ENCODE measurements around the gene LMNB1. TPM values are rescaled to one million over a fixed set of nuclear protein-coding genes. Genes with fewer than 3 reads are reported as not detected.
"Not testable (repeated sequence)": the region's sequence is repeated elsewhere in the genome, so short reads cannot be mapped to it uniquely, and the experiment has no call there.

LMNB1 gene
- total RNA-seq, 3 donors from 2014 or later = 113 to 137 (median 118) TPM

GRCh38 chr5:126849101-126849678 is 72.3 kb downstream of the LMNB1 start:
- Mint-ChIP-seq H3K4me3 (no peak overlapping the region), H3K4me1 (ENCODE audit: low read depth) (peaks cover 64% of the 10 kb centered on the region)

DNA sequence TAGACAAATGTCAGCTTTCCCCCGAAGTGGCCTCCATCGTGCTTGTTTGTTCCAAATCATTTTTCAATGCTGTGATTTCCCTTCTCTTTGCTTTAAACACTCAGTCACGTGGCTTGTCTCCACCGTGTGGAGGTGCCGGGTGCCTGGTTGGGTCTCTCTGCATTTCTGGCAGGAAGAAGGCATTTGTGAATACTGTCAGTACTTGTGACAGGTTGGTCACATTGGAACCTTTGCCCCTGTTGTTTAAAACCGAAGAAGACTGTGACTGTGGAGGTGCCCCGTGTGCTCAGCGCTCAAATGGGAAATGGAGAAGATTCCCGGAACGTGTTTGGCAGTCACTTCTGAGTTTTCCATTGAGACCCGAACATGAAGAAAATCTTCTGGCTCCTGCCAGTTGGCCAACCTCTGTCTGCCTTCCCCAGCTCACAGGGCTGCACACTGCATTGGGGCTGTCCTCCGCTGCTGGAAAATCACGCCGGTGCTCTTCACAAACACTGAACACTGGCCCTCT is 74.6 kb downstream of the LMNB1 start:
- DNase-seq (peak; percentile 21), ATAC-seq (no peak)
- no peaks in the 10 kb centered on the region for H3K9me3 Mint-ChIP-seq
- H3K4me1 Mint-ChIP-seq (ENCODE audit: low read depth) = peaks cover 53% of the 10 kb centered on the region
- H3K27me3 Mint-ChIP-seq (ENCODE audit: low read depth) = no peaks in the 10 kb centered on the region
- H3K4me3 Mint-ChIP-seq = no peak overlapping the region
- H3K36me3 Mint-ChIP-seq (ENCODE audit: insufficient read depth) = no peaks in the 10 kb centered on the region

More at GRCh38 chr5:126849101-126849678, 72.3 kb downstream of the LMNB1 start:
- DNase-seq = no peak
- H3K36me3 Mint-ChIP-seq (ENCODE audit: insufficient read depth) = no peaks in the 10 kb centered on the region
- H3K27me3 Mint-ChIP-seq (ENCODE audit: low read depth) = no peaks in the 10 kb centered on the region
- no peaks in the 10 kb centered on the region for H3K9me3 Mint-ChIP-seq
- no peak for ATAC-seq

GRCh38 chr5:126852091-126852571 is 75.2 kb downstream of the LMNB1 start:
- no peak for DNase-seq
- peak overlapping the region; percentile 60 for H3K4me3 Mint-ChIP-seq
- no peaks in the 10 kb centered on the region for H3K27me3 Mint-ChIP-seq (ENCODE audit: low read depth)
- H3K9me3 Mint-ChIP-seq = no peaks in the 10 kb centered on the region
- peak; percentile 36 to 39 for ATAC-seq
- peaks cover 49% of the 10 kb centered on the region for H3K4me1 Mint-ChIP-seq (ENCODE audit: low read depth)
- no peaks in the 10 kb centered on the region for H3K36me3 Mint-ChIP-seq (ENCODE audit: insufficient read depth)

GRCh38 chr5:126852841-126853271 is 75.9 kb downstream of the LMNB1 start:
- Mint-ChIP-seq H3K27me3 (ENCODE audit: low read depth) (no peaks in the 10 kb centered on the region), H3K4me1 (ENCODE audit: low read depth) (peaks cover 46% of the 10 kb centered on the region), H3K4me3 (peak overlapping the region; percentile 76), H3K9me3 (no peaks in the 10 kb centered on the region), H3K36me3 (ENCODE audit: insufficient read depth) (no peaks in the 10 kb centered on the region)
- ATAC-seq = peak in 1 of 2 donors; percentile 7
- DNase-seq = no peak

DNA sequence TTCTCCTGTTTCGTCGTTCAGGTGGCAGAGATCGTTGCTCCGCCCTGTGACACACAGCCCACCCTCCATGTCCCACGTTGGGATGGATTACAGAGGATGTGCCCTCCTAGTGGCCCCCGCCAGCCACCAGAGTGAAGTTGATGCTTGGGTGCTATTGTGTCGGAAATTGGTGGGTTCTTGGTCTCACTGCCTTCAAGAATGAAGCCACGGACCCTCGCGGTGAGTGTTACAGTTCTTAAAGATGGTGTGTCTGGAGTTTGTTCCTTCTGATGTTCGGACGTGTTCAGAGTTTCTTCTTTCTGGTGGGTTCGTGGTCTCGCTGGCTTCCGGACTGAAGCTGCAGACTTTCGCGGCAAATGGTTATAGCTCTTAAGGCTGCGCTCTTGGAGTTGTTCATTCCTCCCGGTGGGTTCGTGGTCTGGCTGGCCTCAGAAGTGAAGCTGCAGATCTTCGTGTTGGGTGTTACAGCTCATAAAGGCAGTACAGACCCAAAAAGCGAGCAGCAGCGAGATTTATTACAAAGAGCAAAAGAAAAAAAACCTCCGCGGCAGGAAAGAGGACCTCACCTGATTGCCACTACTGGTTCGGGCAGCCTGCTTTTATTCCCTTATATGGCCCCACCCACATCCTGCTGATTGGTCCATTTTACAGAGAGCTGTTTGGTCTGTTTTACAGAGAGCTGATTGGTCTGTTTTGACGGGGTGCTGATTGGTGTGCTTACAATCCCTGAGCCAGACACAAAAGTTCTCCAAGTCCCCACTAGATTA is 76.8 kb downstream of the LMNB1 start:
- H3K36me3 Mint-ChIP-seq (ENCODE audit: insufficient read depth); H3K27me3 Mint-ChIP-seq (ENCODE audit: low read depth); H3K9me3 Mint-ChIP-seq; DNase-seq: not testable (repeated sequence)
- Mint-ChIP-seq H3K4me3 (peak overlapping the region; percentile 76), H3K4me1 (ENCODE audit: low read depth) (peaks cover 46% of the 10 kb centered on the region)
- ATAC-seq = peak; percentile 38 to 46

- Mint-ChIP-seq H3K36me3 (ENCODE audit: insufficient read depth) (no peaks in the 10 kb centered on the region), H3K4me1 (ENCODE audit: low read depth) (peaks cover 46% of the 10 kb centered on the region), H3K4me3 (no peak overlapping the region), H3K9me3 (no peaks in the 10 kb centered on the region), H3K27me3 (ENCODE audit: low read depth) (no peaks in the 10 kb centered on the region)
- DNase-seq = no peak
- no peak for ATAC-seq
Observed at GRCh38 chr5:126854526-126855110, 77.7 kb downstream of the LMNB1 start.

GRCh38 chr5:126855266-126855665 is 78.3 kb downstream of the LMNB1 start:
- H3K4me3 Mint-ChIP-seq = no peak overlapping the region
- H3K36me3 Mint-ChIP-seq (ENCODE audit: insufficient read depth) = no peaks in the 10 kb centered on the region
- peaks cover 46% of the 10 kb centered on the region for H3K4me1 Mint-ChIP-seq (ENCODE audit: low read depth)
- no peak for DNase-seq
- no peaks in the 10 kb centered on the region for H3K27me3 Mint-ChIP-seq (ENCODE audit: low read depth)
- H3K9me3 Mint-ChIP-seq = no peaks in the 10 kb centered on the region
- ATAC-seq = no peak

GRCh38 chr5:126857472-126858410 is 80.8 kb downstream of the LMNB1 start:
- Mint-ChIP-seq H3K9me3 (no peaks in the 10 kb centered on the region), H3K4me3 (no peak overlapping the region), H3K36me3 (ENCODE audit: insufficient read depth) (no peaks in the 10 kb centered on the region), H3K27me3 (ENCODE audit: low read depth) (no peaks in the 10 kb centered on the region), H3K4me1 (ENCODE audit: low read depth) (peaks cover 23% of the 10 kb centered on the region)
- ATAC-seq (no peak), DNase-seq (no peak)

DNA sequence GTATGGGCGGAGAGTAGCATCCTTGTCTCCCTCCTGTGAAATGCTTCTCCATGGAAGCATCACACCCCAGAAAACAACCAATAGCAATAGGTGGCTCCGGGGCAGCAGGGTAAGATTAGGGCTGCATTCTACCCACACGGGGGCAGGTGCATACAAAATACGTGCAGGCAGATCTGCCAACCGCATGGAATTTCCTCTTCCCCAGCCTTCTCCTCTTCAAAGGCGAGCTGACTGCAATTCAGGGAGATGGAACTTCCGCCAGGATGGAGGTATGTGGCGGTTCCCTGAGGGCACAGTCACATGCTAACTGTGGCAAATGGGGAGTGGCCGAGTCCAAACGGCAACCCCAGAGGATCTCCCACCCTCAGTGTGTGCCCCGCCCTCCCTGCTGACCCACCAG is 81.5 kb downstream of the LMNB1 start:
- H3K36me3 Mint-ChIP-seq (ENCODE audit: insufficient read depth) = no peaks in the 10 kb centered on the region
- H3K4me3 Mint-ChIP-seq = no peak overlapping the region
- peaks cover 16% of the 10 kb centered on the region for H3K4me1 Mint-ChIP-seq (ENCODE audit: low read depth)
- ATAC-seq (no peak), DNase-seq (no peak)
- no peaks in the 10 kb centered on the region for H3K9me3 Mint-ChIP-seq
- H3K27me3 Mint-ChIP-seq (ENCODE audit: low read depth) = no peaks in the 10 kb centered on the region

- Mint-ChIP-seq H3K9me3 (no peaks in the 10 kb centered on the region), H3K4me1 (ENCODE audit: low read depth) (no peaks in the 10 kb centered on the region)
- DNase-seq = no peak
Observed at GRCh38 chr5:126863402-126863801, 86.5 kb downstream of the LMNB1 start.

GRCh38 chr5:126864042-126864688 is 87.2 kb downstream of the LMNB1 start:
- Mint-ChIP-seq H3K4me3 (no peak overlapping the region), H3K4me1 (ENCODE audit: low read depth) (peaks cover 7% of the 10 kb centered on the region), H3K9me3 (no peaks in the 10 kb centered on the region), H3K27me3 (ENCODE audit: low read depth) (no peaks in the 10 kb centered on the region), H3K36me3 (ENCODE audit: insufficient read depth) (no peaks in the 10 kb centered on the region)
- no peak for ATAC-seq
- no peak for DNase-seq

More at GRCh38 chr5:126863402-126863801, 86.5 kb downstream of the LMNB1 start:
- ATAC-seq = no peak
- Mint-ChIP-seq H3K36me3 (ENCODE audit: insufficient read depth) (no peaks in the 10 kb centered on the region), H3K27me3 (ENCODE audit: low read depth) (no peaks in the 10 kb centered on the region), H3K4me3 (no peak overlapping the region)

GRCh38 chr5:126865299-126865698 is 88.4 kb downstream of the LMNB1 start:
- ATAC-seq = no peak
- Mint-ChIP-seq H3K4me3 (no peak overlapping the region), H3K4me1 (ENCODE audit: low read depth) (peaks cover 9% of the 10 kb centered on the region)

DNA sequence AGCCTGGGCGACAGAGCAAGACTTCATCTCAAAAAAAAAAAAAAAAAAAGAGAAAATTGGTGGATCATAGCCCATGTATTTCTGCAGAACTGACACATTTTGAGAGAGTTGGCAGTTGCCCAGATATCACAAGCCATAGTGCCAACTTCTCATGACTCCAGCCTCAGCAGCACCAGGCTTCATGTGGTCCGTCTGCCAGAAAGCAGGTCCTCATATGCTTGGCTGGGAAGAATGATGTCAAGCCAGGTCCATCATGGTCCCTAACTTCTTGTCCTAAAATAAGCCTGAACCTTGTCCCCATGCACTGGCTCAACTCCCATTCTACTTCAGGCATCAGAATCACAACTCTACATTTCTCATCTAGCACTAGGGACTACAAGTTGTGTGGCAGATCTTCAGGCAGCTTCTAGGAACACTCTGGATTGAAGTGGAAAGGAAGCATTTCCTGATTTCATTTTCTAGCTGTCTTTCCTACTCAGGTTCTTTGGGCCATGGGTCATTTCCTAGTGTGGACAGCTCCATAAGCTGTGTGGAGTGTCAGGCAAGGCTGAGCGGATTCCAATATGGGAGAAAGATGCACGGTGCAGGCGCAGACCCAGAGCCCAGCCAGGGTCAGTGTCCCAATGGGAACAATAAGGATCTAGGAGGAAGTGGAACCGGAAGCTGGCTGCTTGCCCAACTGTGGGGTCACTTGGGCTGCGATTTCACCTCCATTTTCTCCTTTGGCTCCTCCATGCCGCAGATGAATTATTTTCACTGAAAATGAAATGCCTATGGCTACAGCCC is 90.1 kb downstream of the LMNB1 start:
- Mint-ChIP-seq H3K4me3 (no peak overlapping the region), H3K4me1 (ENCODE audit: low read depth) (peaks cover 9% of the 10 kb centered on the region), H3K36me3 (ENCODE audit: insufficient read depth) (no peaks in the 10 kb centered on the region), H3K27me3 (ENCODE audit: low read depth) (no peaks in the 10 kb centered on the region), H3K9me3 (no peaks in the 10 kb centered on the region)
- ATAC-seq (no peak), DNase-seq (no peak)

More at GRCh38 chr5:126865299-126865698, 88.4 kb downstream of the LMNB1 start:
- Mint-ChIP-seq H3K27me3 (ENCODE audit: low read depth) (no peaks in the 10 kb centered on the region), H3K9me3 (no peaks in the 10 kb centered on the region), H3K36me3 (ENCODE audit: insufficient read depth) (no peaks in the 10 kb centered on the region)
- DNase-seq = no peak
